Iris pigment epithelial cell (primary cell): ENCODE measurements around the gene FHIT.

Experiments
- DNase-seq: peaks from one replicate; pipeline ENCODE4 v3.0.0-alpha.2; 2011; ENCODE audit warnings: low read depth

Gene FHIT

GRCh38 chr3:61251174-61251972 lies at the start of gene FHIT:
FHIT (minus strand) TSS chr3:61251452.
- DNase-seq = peak; percentile 92

GRCh38 chr3:61300786-61301185 lies 49.5 kb upstream of the FHIT start:
- no peak for DNase-seq

- no peak for DNase-seq
Observed at GRCh38 chr3:61300006-61300380, 48.7 kb upstream of the FHIT start.

GRCh38 chr3:61299343-61300005 lies 48.2 kb upstream of the FHIT start:
- DNase-seq = no peak

GRCh38 chr3:61297821-61298220 lies 46.6 kb upstream of the FHIT start:
- DNase-seq = no peak

GRCh38 chr3:61288446-61288845 lies 37.2 kb upstream of the FHIT start:
- no peak for DNase-seq

- no peak for DNase-seq
Observed at GRCh38 chr3:61283876-61284275, 32.6 kb upstream of the FHIT start.

- DNase-seq = no peak
Observed at GRCh38 chr3:61278713-61279112, 27.5 kb upstream of the FHIT start.

- no peak for DNase-seq
Observed at GRCh38 chr3:61277411-61277810, 26.2 kb upstream of the FHIT start.

- DNase-seq = no peak
Observed at GRCh38 chr3:61269435-61269834, 18.2 kb upstream of the FHIT start.

GRCh38 chr3:61268644-61269043 lies 17.4 kb upstream of the FHIT start:
- DNase-seq = no peak

- DNase-seq = no peak
Observed at GRCh38 chr3:61264281-61264680, 13.0 kb upstream of the FHIT start.

- no peak for DNase-seq
Observed at GRCh38 chr3:61257148-61257547, 5.9 kb upstream of the FHIT start.

GRCh38 chr3:61253756-61254155 lies 2.5 kb upstream of the FHIT start:
- no peak for DNase-seq

GRCh38 chr3:61252836-61253235 lies 1.6 kb upstream of the FHIT start:
- no peak for DNase-seq

GRCh38 chr3:61250784-61251173 lies 473 bp downstream of the FHIT start:
- DNase-seq = no peak

GRCh38 chr3:61248496-61248895 lies 2.8 kb downstream of the FHIT start:
- DNase-seq = no peak

GRCh38 chr3:61247191-61247590 lies 4.1 kb downstream of the FHIT start:
- DNase-seq = no peak

GRCh38 chr3:61239871-61240270 lies 11.4 kb downstream of the FHIT start:
- DNase-seq = no peak

GRCh38 chr3:61237858-61238257 lies 13.4 kb downstream of the FHIT start:
- no peak for DNase-seq

GRCh38 chr3:61236556-61236955 lies 14.7 kb downstream of the FHIT start:
- no peak for DNase-seq

- DNase-seq = no peak
Observed at GRCh38 chr3:61233746-61234145, 17.5 kb downstream of the FHIT start.

- no peak for DNase-seq
Observed at GRCh38 chr3:61231693-61232092, 19.6 kb downstream of the FHIT start.

GRCh38 chr3:61227799-61228198 lies 23.5 kb downstream of the FHIT start:
- DNase-seq = no peak
